ENCODE data around the gene KCNE4.

Gene KCNE4

GRCh38 chr2:223076573-223076972 is 24.6 kb downstream of the KCNE4 start:
- no peak overlapping the region for H3K27ac ChIP-seq (ENCODE audit: low read length)
- H3K27me3 ChIP-seq (replicated peaks; ENCODE audit: insufficient read depth, low read length) = no peaks in the 10 kb centered on the region
- H3K4me3 ChIP-seq (ENCODE audit: low read length) = no peak overlapping the region
- H3K9ac ChIP-seq (ENCODE audit: low read length) = no peak overlapping the region
- no peak for TF ChIP-seq EZH2phosphoT487 (IDR thresholded peaks at IDR 0.05; ENCODE audit: low read length)
- no peak for TF ChIP-seq CTCF (IDR thresholded peaks at IDR 0.05; ENCODE audit: low read length)
- TF ChIP-seq EZH2 (optimal IDR thresholded peaks at IDR 0.05; ENCODE audit: low read depth, low read length) = no peak
- no peak overlapping the region for H3K4me2 ChIP-seq (ENCODE audit: low read depth, low read length)
- no peaks in the 10 kb centered on the region for H3K9me2 ChIP-seq (replicated peaks; ENCODE audit: insufficient read depth, low read length)
- H2AFZ ChIP-seq (ENCODE audit: low read length) = no peak overlapping the region
- DNase-seq = no peak
- H3K4me1 ChIP-seq (ENCODE audit: low read length) = peaks cover 7% of the 10 kb centered on the region; the same call in 1 of the 2 replicates
- H3K36me3 ChIP-seq (replicated peaks; ENCODE audit: insufficient read depth, low read length) = no peaks in the 10 kb centered on the region
- no peaks in the 10 kb centered on the region for H3K9me3 ChIP-seq (replicated peaks; ENCODE audit: insufficient read depth, low read length)
- H3F3A ChIP-seq (ENCODE audit: insufficient read depth, low read length) = no peaks in the 10 kb centered on the region
- no peaks in the 10 kb centered on the region for H3K79me2 ChIP-seq (ENCODE audit: low read length)
- no peaks in the 10 kb centered on the region for H4K20me1 ChIP-seq (ENCODE audit: insufficient read depth, low read length)

- Histone ChIP-seq H3K9ac (ENCODE audit: low read length) (no peak overlapping the region), H3K9me3 (replicated peaks; ENCODE audit: insufficient read depth, low read length) (no peaks in the 10 kb centered on the region), H3K36me3 (replicated peaks; ENCODE audit: insufficient read depth, low read length) (no peaks in the 10 kb centered on the region), H3K4me3 (ENCODE audit: low read length) (no peak overlapping the region), H3K27me3 (replicated peaks; ENCODE audit: insufficient read depth, low read length) (no peaks in the 10 kb centered on the region), H3K4me2 (ENCODE audit: low read depth, low read length) (no peak overlapping the region), H3K9me2 (replicated peaks; ENCODE audit: insufficient read depth, low read length) (no peaks in the 10 kb centered on the region), H2AFZ (ENCODE audit: low read length) (no peak overlapping the region), H3F3A (ENCODE audit: insufficient read depth, low read length) (no peaks in the 10 kb centered on the region), H4K20me1 (ENCODE audit: insufficient read depth, low read length) (no peaks in the 10 kb centered on the region), H3K4me1 (ENCODE audit: low read length) (peaks cover 7% of the 10 kb centered on the region; the same call in 1 of the 2 replicates), H3K79me2 (ENCODE audit: low read length) (no peaks in the 10 kb centered on the region), H3K27ac (ENCODE audit: low read length) (no peak overlapping the region)
- TF ChIP-seq CTCF (IDR thresholded peaks at IDR 0.05; ENCODE audit: low read length) (no peak), EZH2phosphoT487 (IDR thresholded peaks at IDR 0.05; ENCODE audit: low read length) (no peak), EZH2 (optimal IDR thresholded peaks at IDR 0.05; ENCODE audit: low read depth, low read length) (no peak)
- no peak for DNase-seq
Measured at GRCh38 chr2:223078482-223078881, 26.5 kb downstream of the KCNE4 start.

DNA sequence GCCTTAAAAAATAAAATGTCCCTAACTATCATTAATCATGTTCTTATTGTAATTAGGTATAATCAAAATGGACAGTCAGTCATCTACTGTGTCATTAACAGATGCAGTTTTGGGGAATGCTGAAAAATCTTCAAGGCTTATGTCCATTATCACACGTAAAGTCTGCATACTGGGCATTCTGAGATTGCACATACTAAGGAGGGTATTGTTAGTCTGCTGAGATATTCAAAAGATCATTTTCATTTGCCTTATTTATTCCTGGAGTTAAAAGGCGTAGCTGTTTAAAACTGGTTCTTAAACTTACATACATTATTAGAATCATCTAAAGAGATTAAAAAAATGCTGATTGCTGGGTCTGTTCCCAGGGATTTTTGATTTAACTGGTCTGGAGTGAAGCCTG is 27.4 kb downstream of the KCNE4 start:
- H3F3A ChIP-seq (ENCODE audit: insufficient read depth, low read length) = no peaks in the 10 kb centered on the region
- no peaks in the 10 kb centered on the region for H3K79me2 ChIP-seq (ENCODE audit: low read length)
- no peaks in the 10 kb centered on the region for H3K36me3 ChIP-seq (replicated peaks; ENCODE audit: insufficient read depth, low read length)
- no peaks in the 10 kb centered on the region for H3K9me2 ChIP-seq (replicated peaks; ENCODE audit: insufficient read depth, low read length)
- no peak overlapping the region for H3K9ac ChIP-seq (ENCODE audit: low read length)
- no peaks in the 10 kb centered on the region for H3K27me3 ChIP-seq (replicated peaks; ENCODE audit: insufficient read depth, low read length)
- no peak overlapping the region for H3K4me2 ChIP-seq (ENCODE audit: low read depth, low read length)
- no peak overlapping the region for H2AFZ ChIP-seq (ENCODE audit: low read length)
- H3K9me3 ChIP-seq (replicated peaks; ENCODE audit: insufficient read depth, low read length) = no peaks in the 10 kb centered on the region
- H3K4me3 ChIP-seq (ENCODE audit: low read length) = no peak overlapping the region
- no peaks in the 10 kb centered on the region for H4K20me1 ChIP-seq (ENCODE audit: insufficient read depth, low read length)
- H3K27ac ChIP-seq (ENCODE audit: low read length) = no peak overlapping the region
- H3K4me1 ChIP-seq (ENCODE audit: low read length) = peaks cover 7% of the 10 kb centered on the region; the same call in 1 of the 2 replicates
- no peak for DNase-seq
- TF ChIP-seq EZH2 (optimal IDR thresholded peaks at IDR 0.05; ENCODE audit: low read depth, low read length) = no peak
- no peak for TF ChIP-seq EZH2phosphoT487 (IDR thresholded peaks at IDR 0.05; ENCODE audit: low read length)
- TF ChIP-seq CTCF (IDR thresholded peaks at IDR 0.05; ENCODE audit: low read length) = no peak
